Activated CD4-positive, alpha-beta T cell treated with anti-CD3 and anti-CD28 coated beads for 48 hours (primary cell): ENCODE results near the gene LRRC14B.
"Not testable (repeated sequence)": the region's sequence is repeated elsewhere in the genome, so short reads cannot be mapped to it uniquely, and the experiment has no call there.

Experiments used
- DNase-seq: peaks from one replicate; pipeline ENCODE4 v3.0.0-alpha.2; 2020

Gene LRRC14B

GRCh38 chr5:194102-194501 lies 2.8 kb downstream of the LRRC14B start:
- no peak for DNase-seq

- no peak for DNase-seq
These were observed 3.4 kb downstream of the LRRC14B start for GRCh38 chr5:194603-195209.

GRCh38 chr5:195401-196160 lies 4.3 kb downstream of the LRRC14B start:
- DNase-seq: no peak

- DNase-seq: no peak
These were observed 5.1 kb downstream of the LRRC14B start for GRCh38 chr5:196350-196749.

- DNase-seq: not testable (repeated sequence)
These were observed 5.7 kb downstream of the LRRC14B start for GRCh38 chr5:197031-197430.

GRCh38 chr5:197892-198489 lies 6.7 kb downstream of the LRRC14B start:
- DNase-seq: no peak

- no peak for DNase-seq
These were observed 7.4 kb downstream of the LRRC14B start for GRCh38 chr5:198516-199196.

- DNase-seq: no peak
These were observed 8.1 kb downstream of the LRRC14B start for GRCh38 chr5:199197-199949.

- DNase-seq: no peak
These were observed 8.8 kb downstream of the LRRC14B start for GRCh38 chr5:199950-200645.

- DNase-seq: no peak
These were observed 9.7 kb downstream of the LRRC14B start for GRCh38 chr5:200985-201384.

GRCh38 chr5:201672-202071 lies 10.4 kb downstream of the LRRC14B start:
- no peak for DNase-seq

GRCh38 chr5:203246-203930 lies 12.1 kb downstream of the LRRC14B start:
- no peak for DNase-seq

GRCh38 chr5:204001-204400 lies 12.7 kb downstream of the LRRC14B start:
- DNase-seq: no peak

GRCh38 chr5:204462-204861 lies 13.2 kb downstream of the LRRC14B start:
- DNase-seq: no peak

GRCh38 chr5:204966-205670 lies 13.8 kb downstream of the LRRC14B start:
- no peak for DNase-seq

GRCh38 chr5:206406-206805 lies 15.1 kb downstream of the LRRC14B start:
- DNase-seq: no peak

- DNase-seq: no peak
These were observed 15.7 kb downstream of the LRRC14B start for GRCh38 chr5:206927-207536.

- DNase-seq: no peak
These were observed 16.3 kb downstream of the LRRC14B start for GRCh38 chr5:207599-207998.

- no peak for DNase-seq
These were observed 17.3 kb downstream of the LRRC14B start for GRCh38 chr5:208449-209114.

GRCh38 chr5:213803-214395 lies 22.6 kb downstream of the LRRC14B start:
- no peak for DNase-seq
